Stromal cell of bone marrow (primary cell): ENCODE data around the gene GNAI2.

Experiments used
- DNase-seq: peaks from one replicate; pipeline ENCODE4 v3.0.0-alpha.2; 2012; ENCODE audit warnings: low read depth

Gene GNAI2

GRCh38 chr3:50297896-50298725 is 62.1 kb downstream of the GNAI2 start:
- DNase-seq = no peak

- DNase-seq = peak; percentile 99
Observed at GRCh38 chr3:50298836-50299637, 63.0 kb downstream of the GNAI2 start, which contains the start of the genes HYAL3 and NAA80. Gene HYAL3, minus strand, starts transcription at chr3:50299405. Its CDS starts 3,803 bp downstream, at chr3:50295602. Gene NAA80, minus strand, starts transcription at chr3:50299405. Its CDS starts 1,942 bp downstream, at chr3:50297463.

- DNase-seq = no peak
Observed at GRCh38 chr3:50299638-50299928, 63.6 kb downstream of the GNAI2 start.

- peak; percentile 52 for DNase-seq
Observed at GRCh38 chr3:50299929-50300680, 64.1 kb downstream of the GNAI2 start.

GRCh38 chr3:50300681-50301254 is 64.8 kb downstream of the GNAI2 start:
- DNase-seq = no peak

GRCh38 chr3:50302095-50303012 is 66.3 kb downstream of the GNAI2 start:
- no peak for DNase-seq

GRCh38 chr3:50303013-50303815 is 67.2 kb downstream of the GNAI2 start, which contains the start of gene HYAL1:
Gene HYAL1, minus strand, starts transcription at chr3:50303574. Its CDS starts 618 bp downstream, at chr3:50302956.
- no peak for DNase-seq

- DNase-seq = no peak
Observed at GRCh38 chr3:50304601-50305000, 68.6 kb downstream of the GNAI2 start.
